Skeletal muscle tissue (tissue), 4 donors: Measurements from ENCODE around the gene FZR1. TPM values are rescaled to one million over a fixed set of nuclear protein-coding genes. Genes with fewer than 3 reads are reported as not detected.

Experiments used
- H3K27ac ChIP-seq: one replicate; pipeline ENCODE4 v1.7.0; 2013; ENCODE audit warnings: mild to moderate bottlenecking, low read depth, low read length, inconsistent platforms
- H3K27me3 ChIP-seq, 3 donors: one replicate each; pipeline ENCODE4 v1.7.0; 2013; ENCODE audit warnings: low read length in 3 of 3; ENCODE audit not compliant: control insufficient read depth in 3 of 3, insufficient read depth in 3 of 3
- H3K36me3 ChIP-seq, 3 donors: one replicate each; pipeline ENCODE4 v1.7.0; 2013; ENCODE audit warnings: low read length in 3 of 3; ENCODE audit not compliant: control insufficient read depth in 3 of 3, insufficient read depth in 3 of 3
- H3K4me1 ChIP-seq, 3 donors: one replicate each; pipeline ENCODE4 v1.7.0; 2013; ENCODE audit warnings: low read length in 3 of 3, mild to moderate bottlenecking in 3 of 3; ENCODE audit not compliant: control insufficient read depth in 3 of 3, insufficient read depth in 3 of 3
- H3K4me3 ChIP-seq, 3 donors: one replicate each; pipeline ENCODE4 v1.7.0; 2013; ENCODE audit warnings: low read length in 3 of 3
- H3K9ac ChIP-seq, 3 donors: one replicate each; pipeline ENCODE4 v1.7.0; 2013; ENCODE audit warnings: low read length in 3 of 3, mild to moderate bottlenecking in 3 of 3, moderate library complexity in 2 of 3, low read depth in 1 of 3
- H3K9me3 ChIP-seq, 3 donors: one replicate each; pipeline ENCODE4 v1.7.0; 2013; ENCODE audit warnings: low read length in 3 of 3; ENCODE audit not compliant: control insufficient read depth in 3 of 3
- total RNA-seq: library from RNA; depleted of rRNA; stranded (reverse); fragments of >200 nt; gene quantifications from one replicate; pipeline ENCODE4 v1.2.3, GENCODE V29; 2014
- donor health status: Osteomylitis.

Gene FZR1
- total RNA-seq, 1 donor from 2014 or later = 14.6 TPM

GRCh38 chr19:3471954-3472655 lies 34.0 kb upstream of the FZR1 start:
- H3K27me3 ChIP-seq = peaks cover 13 to 17% (median 17%) of the 10 kb centered on the region in 3 donors
- no peak overlapping the region for H3K27ac ChIP-seq
- H3K4me3 ChIP-seq = no peak overlapping the region
- peaks cover 3 to 8% (median 8%) of the 10 kb centered on the region in 3 donors for H3K4me1 ChIP-seq
- no peak overlapping the region for H3K9ac ChIP-seq
- no peaks in the 10 kb centered on the region for H3K9me3 ChIP-seq
- no peaks in the 10 kb centered on the region for H3K36me3 ChIP-seq

DNA sequence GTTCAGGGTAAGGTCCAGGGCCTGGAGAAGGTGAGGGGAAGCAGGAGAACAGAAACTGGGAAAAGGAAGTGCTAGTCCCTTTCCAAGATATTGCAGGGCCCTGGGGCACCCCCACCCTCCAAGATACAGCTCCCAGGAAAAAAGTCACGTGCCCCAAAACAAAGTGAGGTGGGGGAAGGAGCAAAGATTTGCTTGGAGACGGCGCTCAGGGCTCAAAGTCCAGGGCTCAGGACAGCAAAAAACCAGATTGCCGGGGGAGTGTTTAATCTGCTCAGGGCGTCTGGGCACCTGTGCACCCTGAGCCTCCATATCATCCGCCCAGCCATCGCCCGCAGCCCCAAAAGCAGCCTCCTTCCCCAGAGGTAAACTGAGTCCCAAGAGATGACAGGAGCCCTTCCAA lies 32.1 kb upstream of the FZR1 start:
- no peak overlapping the region for H3K4me3 ChIP-seq
- peaks cover 3 to 8% (median 6%) of the 10 kb centered on the region in 3 donors for H3K4me1 ChIP-seq
- H3K36me3 ChIP-seq = no peaks in the 10 kb centered on the region
- H3K27me3 ChIP-seq = peaks cover 21 to 30% (median 23%) of the 10 kb centered on the region in 3 donors
- H3K27ac ChIP-seq = no peak overlapping the region
- no peak overlapping the region for H3K9ac ChIP-seq
- no peaks in the 10 kb centered on the region for H3K9me3 ChIP-seq

GRCh38 chr19:3474614-3475013 lies 31.5 kb upstream of the FZR1 start:
- Histone ChIP-seq H3K4me1 (peaks cover 3 to 8% (median 6%) of the 10 kb centered on the region in 3 donors), H3K9me3 (no peaks in the 10 kb centered on the region), H3K4me3 (no peak overlapping the region), H3K36me3 (no peaks in the 10 kb centered on the region), H3K9ac (no peak overlapping the region), H3K27ac (no peak overlapping the region), H3K27me3 (peaks cover 23 to 34% (median 25%) of the 10 kb centered on the region in 3 donors)

- Histone ChIP-seq H3K4me3 (no peak overlapping the region), H3K27me3 (peaks cover 26 to 37% (median 31%) of the 10 kb centered on the region in 3 donors), H3K36me3 (no peaks in the 10 kb centered on the region), H3K27ac (no peak overlapping the region), H3K9ac (no peak overlapping the region), H3K4me1 (peaks cover 3 to 8% (median 6%) of the 10 kb centered on the region in 3 donors), H3K9me3 (no peaks in the 10 kb centered on the region)
Measured at GRCh38 chr19:3475449-3475848, 30.7 kb upstream of the FZR1 start.

- Histone ChIP-seq H3K9ac (no peak overlapping the region), H3K27me3 (peaks cover 38 to 51% (median 44%) of the 10 kb centered on the region in 3 donors), H3K36me3 (no peaks in the 10 kb centered on the region), H3K4me3 (no peak overlapping the region), H3K4me1 (peaks cover 3 to 8% (median 5%) of the 10 kb centered on the region in 3 donors), H3K9me3 (no peaks in the 10 kb centered on the region), H3K27ac (no peak overlapping the region)
Measured at GRCh38 chr19:3476830-3477229, 29.3 kb upstream of the FZR1 start.

GRCh38 chr19:3477506-3477905 lies 28.6 kb upstream of the FZR1 start:
- H3K4me3 ChIP-seq = no peak overlapping the region
- peaks cover 45 to 58% (median 51%) of the 10 kb centered on the region in 3 donors for H3K27me3 ChIP-seq

GRCh38 chr19:3477951-3478350 lies 28.2 kb upstream of the FZR1 start:
- H3K27ac ChIP-seq = no peak overlapping the region
- peaks cover 47 to 60% (median 52%) of the 10 kb centered on the region in 3 donors for H3K27me3 ChIP-seq
- H3K4me3 ChIP-seq = no peak overlapping the region
- H3K9me3 ChIP-seq = no peaks in the 10 kb centered on the region
- no peaks in the 10 kb centered on the region for H3K4me1 ChIP-seq
- no peaks in the 10 kb centered on the region for H3K36me3 ChIP-seq
- no peak overlapping the region for H3K9ac ChIP-seq

More at GRCh38 chr19:3477506-3477905, 28.6 kb upstream of the FZR1 start:
- Histone ChIP-seq H3K4me1 (peaks cover 0 to 1% (median 0%) of the 10 kb centered on the region in 3 donors), H3K27ac (no peak overlapping the region), H3K36me3 (no peaks in the 10 kb centered on the region), H3K9ac (no peak overlapping the region), H3K9me3 (no peaks in the 10 kb centered on the region)

DNA sequence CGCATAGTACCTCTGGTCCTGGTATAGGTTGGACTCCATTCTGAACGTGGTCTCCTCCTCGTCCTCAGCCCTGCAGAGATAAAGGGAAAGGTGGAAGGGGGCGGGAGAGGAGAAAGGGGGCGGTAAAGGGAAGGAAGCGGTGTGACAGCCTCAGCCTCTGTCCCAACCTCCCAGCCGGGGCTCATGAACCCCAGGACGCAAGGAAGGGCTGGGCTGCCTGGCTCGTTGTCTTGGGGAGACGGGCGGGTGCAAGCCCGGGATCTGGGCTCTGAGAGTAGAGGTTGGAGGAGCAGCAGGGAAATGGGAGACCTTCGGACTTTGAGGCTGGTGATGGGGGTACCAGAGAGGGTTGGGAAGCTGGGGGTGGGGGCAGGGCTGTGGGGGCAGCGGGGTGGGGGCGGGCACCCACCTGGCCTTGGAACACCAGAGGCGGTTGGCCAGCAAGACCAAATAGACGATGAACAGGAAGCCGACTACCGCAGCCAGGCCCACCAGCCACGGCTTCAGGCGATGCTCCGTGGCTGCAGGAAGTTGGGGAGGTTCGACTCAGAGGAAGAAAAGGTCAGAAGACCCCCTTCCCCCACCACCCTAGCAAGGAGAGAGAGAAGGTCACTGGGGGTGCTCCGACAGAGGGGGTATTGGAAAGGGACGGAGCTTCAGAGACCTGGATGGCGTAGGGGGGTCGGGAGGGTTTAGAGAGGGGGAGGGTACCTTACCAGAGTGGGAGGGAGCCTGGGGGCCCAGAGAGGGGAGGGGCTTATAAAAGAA lies 27.5 kb upstream of the FZR1 start:
- H3K4me1 ChIP-seq = no peaks in the 10 kb centered on the region
- no peak overlapping the region for H3K9ac ChIP-seq
- H3K27ac ChIP-seq = no peak overlapping the region
- H3K9me3 ChIP-seq = no peaks in the 10 kb centered on the region
- H3K36me3 ChIP-seq = no peaks in the 10 kb centered on the region
- peaks cover 51 to 65% (median 52%) of the 10 kb centered on the region in 3 donors for H3K27me3 ChIP-seq
- H3K4me3 ChIP-seq = no peak overlapping the region

DNA sequence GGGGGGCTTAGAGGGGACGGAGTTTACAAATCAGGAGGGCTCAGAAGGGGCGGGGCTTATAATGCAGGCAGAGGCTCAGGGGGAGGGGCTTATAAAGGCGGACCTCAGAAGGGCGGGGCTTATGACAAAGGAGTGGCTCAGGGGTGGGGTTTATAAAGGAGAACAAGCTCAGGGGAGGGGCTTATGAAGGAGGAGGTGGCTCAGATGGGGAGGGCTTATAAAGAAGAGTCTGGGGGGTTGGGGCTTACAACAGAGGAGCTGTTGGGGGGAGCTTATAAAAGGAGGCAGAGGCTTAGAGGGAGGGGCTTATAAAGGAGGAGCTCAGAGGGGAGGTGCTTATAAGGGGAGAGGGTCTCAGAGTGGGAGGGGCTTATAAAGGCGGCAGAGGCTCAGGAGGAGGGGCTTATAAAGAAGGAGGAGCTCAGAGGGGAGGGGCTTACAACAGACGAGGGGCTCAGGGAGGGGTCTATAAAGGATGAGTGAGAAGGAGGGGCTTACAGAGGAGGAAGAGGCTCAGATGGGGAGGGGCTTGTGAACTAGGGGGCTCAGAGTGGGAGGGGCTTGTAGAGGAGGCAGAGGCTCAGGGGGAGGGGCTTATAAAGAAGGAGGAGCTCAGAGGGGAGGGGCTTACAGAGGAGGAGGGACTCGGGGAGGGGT lies 26.8 kb upstream of the FZR1 start:
- Histone ChIP-seq H3K4me3 (no peak overlapping the region), H3K4me1 (no peaks in the 10 kb centered on the region), H3K27me3 (peaks cover 54 to 63% (median 57%) of the 10 kb centered on the region in 3 donors), H3K9ac (no peak overlapping the region), H3K36me3 (no peaks in the 10 kb centered on the region), H3K27ac (no peak overlapping the region), H3K9me3 (no peaks in the 10 kb centered on the region)
